WERI-Rb-1 (cell line): ENCODE data around the gene GLIS1.

Experiments
- DNase-seq: peaks from one replicate; pipeline ENCODE4 v3.0.0-alpha.2; 2020
- H3K27ac ChIP-seq: fragments of 250-450 bp; sonication (Bioruptor Pico); 2 replicates; pipeline ENCODE4 v1.5.1; 2020; ENCODE audit warnings: mild to moderate bottlenecking, moderate library complexity
- H3K27me3 ChIP-seq: fragments of 250-450 bp; sonication (Bioruptor Pico); 2 replicates; pipeline ENCODE4 v1.5.1; 2021; ENCODE audit warnings: mild to moderate bottlenecking, low read depth, moderate library complexity; ENCODE audit not compliant: insufficient read depth, severe bottlenecking
- H3K36me3 ChIP-seq: fragments of 250-450 bp; sonication (Bioruptor Pico); 2 replicates; pipeline ENCODE4 v1.5.1; 2020; ENCODE audit warnings: mild to moderate bottlenecking, moderate library complexity
- H3K4me3 ChIP-seq: 2 replicates; pipeline ENCODE4 v1.5.1; 2011; ENCODE audit warnings: low read depth, mild to moderate bottlenecking, control low read depth, low read length
- H3K9me3 ChIP-seq: fragments of 250-450 bp; sonication (Bioruptor Pico); 2 replicates; pipeline ENCODE4 v1.5.1; 2021; ENCODE audit warnings: mild to moderate bottlenecking, moderate library complexity; ENCODE audit not compliant: severe bottlenecking
- TF ChIP-seq, protein P1 (sequence below): IDR thresholded peaks from 2 replicates; pipeline ENCODE4 v1.5.1; 2011; ENCODE audit warnings: low read depth, mild to moderate bottlenecking, control low read depth, inconsistent platforms, low read length

GLIS1 gene

DNA sequence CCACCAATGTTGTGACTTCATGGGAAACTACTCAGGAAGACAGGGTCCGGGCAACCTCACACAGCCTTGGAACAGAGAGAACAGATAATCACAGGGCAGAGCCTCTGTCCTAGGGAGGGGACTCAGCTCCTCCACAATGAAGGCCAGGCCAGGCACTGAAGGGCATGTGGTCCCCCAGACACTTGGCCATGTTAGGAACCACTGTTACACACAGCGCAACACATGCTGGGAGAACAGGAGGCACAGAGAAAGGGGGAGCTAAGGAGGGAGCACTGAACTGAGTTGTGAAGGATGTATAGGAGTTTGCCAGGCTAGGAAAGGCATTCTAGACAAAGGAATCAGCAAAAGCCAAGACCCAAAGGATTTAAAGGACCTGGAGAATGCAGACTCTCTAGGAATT lies 152.2 kb downstream of the GLIS1 start:
- no peak overlapping the region for H3K4me3 ChIP-seq
- no peaks in the 10 kb centered on the region for H3K9me3 ChIP-seq
- H3K36me3 ChIP-seq, result no peaks in the 10 kb centered on the region
- TF ChIP-seq, protein P1, sequence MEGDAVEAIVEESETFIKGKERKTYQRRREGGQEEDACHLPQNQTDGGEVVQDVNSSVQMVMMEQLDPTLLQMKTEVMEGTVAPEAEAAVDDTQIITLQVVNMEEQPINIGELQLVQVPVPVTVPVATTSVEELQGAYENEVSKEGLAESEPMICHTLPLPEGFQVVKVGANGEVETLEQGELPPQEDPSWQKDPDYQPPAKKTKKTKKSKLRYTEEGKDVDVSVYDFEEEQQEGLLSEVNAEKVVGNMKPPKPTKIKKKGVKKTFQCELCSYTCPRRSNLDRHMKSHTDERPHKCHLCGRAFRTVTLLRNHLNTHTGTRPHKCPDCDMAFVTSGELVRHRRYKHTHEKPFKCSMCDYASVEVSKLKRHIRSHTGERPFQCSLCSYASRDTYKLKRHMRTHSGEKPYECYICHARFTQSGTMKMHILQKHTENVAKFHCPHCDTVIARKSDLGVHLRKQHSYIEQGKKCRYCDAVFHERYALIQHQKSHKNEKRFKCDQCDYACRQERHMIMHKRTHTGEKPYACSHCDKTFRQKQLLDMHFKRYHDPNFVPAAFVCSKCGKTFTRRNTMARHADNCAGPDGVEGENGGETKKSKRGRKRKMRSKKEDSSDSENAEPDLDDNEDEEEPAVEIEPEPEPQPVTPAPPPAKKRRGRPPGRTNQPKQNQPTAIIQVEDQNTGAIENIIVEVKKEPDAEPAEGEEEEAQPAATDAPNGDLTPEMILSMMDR, result no peak
- H3K27me3 ChIP-seq, result no peaks in the 10 kb centered on the region
- DNase-seq, result no peak
- H3K27ac ChIP-seq, result no peak overlapping the region

DNA sequence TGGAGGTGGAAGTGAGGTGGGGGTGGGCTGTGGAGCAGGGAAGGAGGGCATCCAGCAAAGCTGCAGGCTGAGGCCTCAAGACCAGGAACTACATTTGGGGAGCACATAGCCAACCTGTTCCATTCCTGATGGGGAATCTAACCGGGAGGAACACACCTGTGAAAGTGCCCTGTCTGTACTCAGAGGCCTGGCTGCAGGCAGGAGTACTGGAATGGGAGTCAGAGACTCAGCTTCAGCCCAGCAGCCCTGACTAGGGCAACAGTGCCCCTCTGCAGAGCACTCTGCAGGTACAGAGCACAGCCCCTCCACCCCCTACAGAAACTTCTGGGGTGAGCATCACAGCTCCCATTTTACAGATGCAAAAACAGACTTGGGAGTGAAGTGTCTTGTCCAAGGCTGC lies 153.4 kb downstream of the GLIS1 start:
- no peak for DNase-seq
- no peak overlapping the region for H3K27ac ChIP-seq
- TF ChIP-seq, protein P1, result no peak

DNA sequence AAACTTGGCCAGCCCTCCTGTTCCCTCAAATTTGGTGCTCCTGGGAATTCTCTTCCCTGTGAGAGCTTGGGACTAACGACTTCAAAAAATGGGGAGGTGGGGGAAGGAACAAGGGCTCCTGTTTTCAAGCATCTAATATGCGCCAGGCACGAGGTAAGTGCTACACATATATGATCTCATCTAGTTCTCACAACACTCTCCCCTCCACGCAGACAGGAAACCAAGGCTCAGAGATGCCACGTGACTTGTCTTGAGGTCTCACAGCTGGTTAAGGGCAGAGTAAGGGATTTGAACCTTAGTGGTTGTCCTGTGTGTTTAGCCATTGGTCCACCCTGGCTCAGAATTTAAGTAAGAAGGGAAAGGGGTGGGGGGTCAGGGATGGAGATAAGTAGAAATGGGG lies 153.8 kb downstream of the GLIS1 start:
- no peaks in the 10 kb centered on the region for H3K27me3 ChIP-seq
- TF ChIP-seq, protein P1, result no peak
- no peak for DNase-seq

More for the DNA sequence above, 153.4 kb downstream of the GLIS1 start:
- Histone ChIP-seq H3K4me3 (no peak overlapping the region), H3K27me3 (no peaks in the 10 kb centered on the region), H3K36me3 (no peaks in the 10 kb centered on the region), H3K9me3 (no peaks in the 10 kb centered on the region)

DNA sequence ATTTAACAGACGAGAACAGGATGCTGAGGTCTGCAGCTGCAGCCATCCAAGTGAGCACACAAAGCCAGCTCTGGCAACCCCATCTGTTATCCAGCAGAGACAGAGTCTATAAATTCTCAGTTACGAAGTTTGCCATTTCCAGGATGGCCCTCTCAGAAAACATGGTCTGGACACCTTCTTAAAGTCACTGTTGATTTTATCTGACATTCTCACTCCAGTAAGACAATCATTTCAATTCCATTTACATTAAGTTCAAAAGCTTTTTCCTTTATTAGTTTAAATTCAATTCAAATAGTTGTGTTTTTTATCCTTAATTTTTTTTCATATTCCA lies 154.2 kb downstream of the GLIS1 start:
- no peak overlapping the region for H3K4me3 ChIP-seq
- TF ChIP-seq, protein P1, result no peak
- no peaks in the 10 kb centered on the region for H3K27me3 ChIP-seq
- no peaks in the 10 kb centered on the region for H3K9me3 ChIP-seq
- no peak for DNase-seq
- no peaks in the 10 kb centered on the region for H3K36me3 ChIP-seq
- no peak overlapping the region for H3K27ac ChIP-seq

More for the DNA sequence above, 153.8 kb downstream of the GLIS1 start:
- Histone ChIP-seq H3K27ac (no peak overlapping the region), H3K36me3 (no peaks in the 10 kb centered on the region), H3K4me3 (no peak overlapping the region), H3K9me3 (no peaks in the 10 kb centered on the region)

DNA sequence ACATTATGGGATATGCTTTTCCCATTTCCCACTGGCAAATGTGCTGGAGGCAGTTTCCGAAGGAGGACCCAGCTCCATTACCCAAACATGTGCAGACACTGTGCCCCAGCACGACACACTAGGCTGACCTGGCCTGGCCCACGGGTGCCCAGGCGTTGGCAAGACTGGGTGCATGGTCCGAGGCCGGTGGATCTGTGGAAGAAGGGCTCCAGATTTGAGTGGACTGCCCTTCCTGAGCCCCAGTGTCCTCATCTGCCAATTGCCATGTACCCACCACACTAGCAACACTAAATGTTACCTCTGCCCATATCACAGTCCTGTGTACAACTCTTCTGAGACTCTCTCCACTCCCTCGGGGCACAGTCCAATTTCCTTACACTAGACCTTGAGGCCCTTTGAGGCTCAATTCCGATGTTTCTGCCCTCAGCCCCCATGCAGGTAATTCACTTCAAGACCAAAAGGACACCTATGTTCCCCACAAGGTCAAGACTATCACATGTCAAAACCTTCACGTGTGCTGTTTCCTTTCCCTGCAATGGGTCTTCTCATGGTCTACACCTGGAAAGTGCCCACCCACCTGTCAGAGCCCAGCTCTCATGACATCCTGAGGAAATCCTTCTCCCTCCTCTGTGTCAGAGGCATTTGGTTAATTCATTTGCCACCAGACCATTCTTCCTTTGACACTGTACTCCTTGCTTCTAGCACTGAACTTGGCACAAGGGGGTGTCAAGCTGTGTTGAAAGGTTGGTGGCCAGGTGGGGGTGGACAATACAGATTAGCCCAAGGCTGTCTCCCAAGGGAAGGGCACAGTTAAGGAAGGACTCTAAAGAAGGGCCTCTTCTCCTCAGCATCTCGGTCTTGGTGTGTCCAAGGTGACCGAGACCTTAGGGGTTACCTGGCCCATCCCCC lies 154.8 kb downstream of the GLIS1 start:
- Histone ChIP-seq H3K27me3 (no peaks in the 10 kb centered on the region), H3K9me3 (no peaks in the 10 kb centered on the region), H3K4me3 (no peak overlapping the region), H3K27ac (no peak overlapping the region), H3K36me3 (no peaks in the 10 kb centered on the region)
- no peak for DNase-seq
- TF ChIP-seq, protein P1, result no peak
